ENCODE results near the gene PLEKHF1.

Gene PLEKHF1

DNA sequence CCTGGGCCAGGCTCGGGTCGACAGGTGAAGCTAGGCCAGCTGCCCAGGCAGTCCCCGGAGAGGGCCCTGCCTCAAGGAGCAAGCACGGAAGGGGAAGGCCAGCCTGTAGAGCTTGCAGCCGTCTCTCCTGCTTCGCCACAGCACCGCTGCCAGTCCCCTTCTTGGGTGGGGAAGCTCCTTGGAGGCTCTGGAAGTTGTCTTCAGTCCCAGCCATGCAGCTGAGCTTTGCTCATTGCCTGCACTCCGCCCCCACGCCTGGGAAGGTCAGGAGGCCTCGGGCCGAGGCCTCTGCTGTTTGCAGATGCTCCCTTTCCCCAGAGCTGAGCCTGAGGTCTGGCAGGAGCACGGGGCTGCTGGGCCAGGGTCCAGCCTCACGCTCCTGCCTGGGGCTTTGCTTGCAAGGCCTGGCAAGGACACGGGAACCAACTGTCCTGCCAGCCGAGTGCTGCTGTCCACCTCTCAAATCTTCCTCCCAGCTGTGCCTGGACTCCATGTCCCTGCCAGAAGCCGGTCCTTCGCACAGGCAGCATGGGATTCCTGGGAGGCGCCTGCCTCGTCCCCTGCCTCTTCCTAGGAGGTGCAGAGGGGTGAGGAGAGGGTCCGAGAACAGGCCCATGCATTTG is 13.3 kb downstream of the PLEKHF1 start:
- DNase-seq (ENCODE audit: low read depth in 3 of 3) = no peak

- no peak for DNase-seq (ENCODE audit: low read depth in 3 of 3)
Observed at GRCh38 chr19:29679598-29680210, 14.4 kb downstream of the PLEKHF1 start.

DNA sequence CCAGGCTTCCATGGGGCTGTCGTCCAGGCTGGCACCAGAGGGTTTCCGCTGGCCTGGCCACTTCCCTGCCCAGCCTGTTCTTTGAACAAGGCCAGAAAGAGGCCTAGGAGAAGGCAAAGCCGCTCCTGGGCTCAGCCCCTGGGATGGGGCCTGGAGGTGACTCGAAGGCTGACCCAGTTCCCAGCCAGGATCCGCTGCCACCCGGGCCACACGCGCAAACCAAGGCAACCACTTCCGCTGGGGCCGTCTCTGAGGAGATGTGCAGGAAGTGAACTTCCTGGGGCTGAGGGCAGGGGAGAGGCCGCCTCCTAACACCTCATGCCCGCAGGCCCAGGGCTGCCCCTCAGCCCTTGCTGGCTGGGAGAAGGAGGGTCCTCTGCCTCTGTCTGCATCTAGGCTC is 15.2 kb downstream of the PLEKHF1 start:
- DNase-seq (ENCODE audit: low read depth in 3 of 3) = peak; percentile 68 to 78 (median 71)

GRCh38 chr19:29680937-29681336 is 15.7 kb downstream of the PLEKHF1 start:
- no peak for DNase-seq (ENCODE audit: low read depth in 3 of 3)

DNA sequence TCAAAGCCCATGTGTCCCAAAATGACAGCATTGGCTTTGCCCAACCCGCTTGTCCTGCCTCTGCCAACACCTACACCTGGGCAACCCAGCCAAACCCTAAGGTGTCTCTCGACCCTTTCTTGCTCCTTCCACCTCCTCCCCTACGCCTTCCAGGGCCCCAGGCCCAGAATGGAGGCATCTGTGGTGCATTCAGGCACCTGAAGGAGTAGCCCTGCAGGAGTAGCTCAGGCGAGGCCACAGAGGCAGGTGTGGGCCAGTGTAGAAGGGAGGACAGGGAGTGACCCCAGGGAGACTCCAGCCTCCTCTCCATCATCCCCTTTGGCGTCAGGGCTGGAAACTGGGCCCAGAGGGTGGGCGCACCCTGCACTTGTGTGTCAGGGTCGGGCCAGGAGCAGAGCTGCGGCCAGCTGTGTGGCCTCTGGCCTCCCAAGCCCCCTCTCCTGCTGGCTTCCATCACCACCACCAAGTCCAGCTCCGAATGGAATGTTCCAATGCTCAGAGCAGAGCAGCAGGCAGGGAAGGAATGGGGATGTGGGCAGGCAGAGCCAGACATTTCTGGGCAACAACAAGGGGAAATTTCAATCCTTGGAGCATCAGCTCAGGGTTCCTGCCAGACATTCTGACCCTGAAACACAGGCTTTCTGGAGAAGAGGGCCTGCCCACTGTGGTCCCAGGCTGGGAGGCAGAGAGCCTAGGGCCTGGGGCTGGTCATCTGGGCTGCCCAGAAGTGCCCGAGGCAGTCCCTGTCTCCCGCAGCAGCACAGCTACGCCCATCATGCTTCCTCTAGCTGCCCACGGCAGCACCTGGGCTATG is 16.4 kb downstream of the PLEKHF1 start:
- no peak for DNase-seq (ENCODE audit: low read depth in 3 of 3)

DNA sequence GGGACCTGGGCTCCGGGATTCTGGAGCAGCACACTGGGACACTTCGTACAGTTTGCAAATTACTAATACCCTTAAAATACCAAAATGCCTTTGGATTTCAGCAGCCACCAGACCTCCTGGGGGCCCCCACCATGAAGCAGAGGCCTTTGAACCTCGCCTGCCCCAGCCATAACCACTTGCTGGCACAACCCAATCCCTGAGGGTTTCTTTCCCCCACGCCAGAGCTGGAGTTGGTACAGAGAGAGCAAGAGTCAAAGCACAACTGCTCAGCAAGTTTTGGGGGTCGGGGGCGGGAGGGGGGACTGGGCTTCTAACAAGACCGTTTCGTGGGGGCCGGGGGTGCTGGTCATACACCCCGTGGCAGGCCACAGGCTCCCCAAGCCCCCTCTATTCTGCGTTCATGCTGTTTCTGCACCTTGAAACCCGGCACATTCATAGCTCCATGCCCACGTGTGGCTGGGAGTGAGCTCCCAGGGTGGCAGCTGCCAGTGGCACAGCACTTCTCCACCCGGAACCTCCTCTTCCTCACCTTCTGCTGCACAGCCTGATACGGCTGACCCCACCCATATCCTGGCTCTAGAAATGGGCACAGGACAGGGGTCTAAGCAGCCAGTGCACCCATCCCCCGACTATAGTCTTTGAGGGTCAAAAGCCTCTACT is 17.1 kb downstream of the PLEKHF1 start:
- no peak for DNase-seq (ENCODE audit: low read depth in 3 of 3)

DNA sequence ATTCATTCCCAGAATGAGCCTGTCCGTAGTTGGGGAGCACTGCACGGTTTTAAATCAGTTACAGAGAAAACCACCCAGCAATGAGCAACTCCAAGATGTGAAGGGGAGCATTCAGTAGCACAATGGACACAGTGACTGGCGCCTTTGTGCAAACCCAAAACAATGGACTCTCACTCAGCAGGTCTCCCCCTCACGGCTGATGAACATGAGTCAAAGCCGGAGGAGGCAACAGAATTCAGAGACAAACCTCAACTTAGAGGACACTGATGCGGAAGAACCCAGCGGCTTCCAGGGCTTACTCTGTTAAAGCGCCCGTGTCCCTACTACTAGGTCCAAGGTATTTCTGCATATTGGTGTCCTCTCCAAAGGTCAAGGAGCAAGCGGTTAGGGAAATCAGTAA is 17.7 kb downstream of the PLEKHF1 start:
- no peak for DNase-seq (ENCODE audit: low read depth in 3 of 3)

- no peak for DNase-seq (ENCODE audit: low read depth in 3 of 3)
Observed at GRCh38 chr19:29685326-29685725, 20.1 kb downstream of the PLEKHF1 start.

GRCh38 chr19:29686285-29686805 is 21.1 kb downstream of the PLEKHF1 start:
- DNase-seq (ENCODE audit: low read depth in 3 of 3) = no peak

GRCh38 chr19:29687244-29687896 is 22.1 kb downstream of the PLEKHF1 start:
- peak in 2 of 3 donors; percentile 41 to 65 for DNase-seq (ENCODE audit: low read depth in 3 of 3)

- DNase-seq (ENCODE audit: low read depth in 3 of 3) = no peak
Observed at GRCh38 chr19:29687897-29688728, 22.9 kb downstream of the PLEKHF1 start.

DNA sequence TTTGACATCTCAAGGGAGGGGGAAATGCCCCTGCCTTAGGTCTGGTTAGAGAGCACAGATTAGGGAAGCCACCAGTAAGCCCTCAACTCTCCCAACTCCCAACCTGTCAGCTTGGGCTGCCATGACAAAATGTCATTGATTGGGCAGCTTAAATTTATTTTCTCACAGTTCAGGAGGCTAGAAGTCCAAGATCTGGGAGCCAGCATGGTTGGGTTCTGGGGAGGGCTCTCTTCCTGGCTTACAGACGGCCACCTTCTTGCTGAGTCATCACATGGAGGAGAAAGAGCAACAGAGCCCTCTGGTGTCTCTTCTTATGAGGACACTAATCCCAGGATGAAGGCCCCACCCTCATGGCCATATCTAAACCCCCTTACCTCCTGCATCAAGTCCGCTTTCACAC is 25.6 kb downstream of the PLEKHF1 start:
- peak in 1 of 3 donors; percentile 34 for DNase-seq (ENCODE audit: low read depth in 3 of 3)

DNA sequence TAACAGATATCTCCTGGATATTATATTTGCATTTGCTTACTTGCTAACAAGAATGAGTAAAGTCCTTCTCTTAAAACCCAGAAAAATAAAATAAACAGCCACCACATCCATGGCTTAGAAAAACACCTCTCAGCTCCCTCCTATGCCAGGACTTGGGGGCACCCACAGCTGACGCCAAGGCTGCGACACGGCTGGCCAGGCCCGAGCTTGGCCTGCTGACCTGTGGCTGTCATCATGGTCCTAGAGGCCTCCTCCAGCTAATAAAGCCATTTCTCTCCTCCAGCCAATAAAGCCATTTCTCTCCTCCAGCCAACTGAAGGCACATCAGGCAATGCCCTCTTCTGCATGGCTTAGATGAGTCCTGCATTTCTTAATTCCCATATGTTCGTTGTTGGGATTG is 28.9 kb downstream of the PLEKHF1 start:
- DNase-seq (ENCODE audit: low read depth in 3 of 3) = no peak

GRCh38 chr19:29694669-29695627 is 29.7 kb downstream of the PLEKHF1 start:
- DNase-seq (ENCODE audit: low read depth in 3 of 3) = peak; percentile 69 to 78 (median 70)

DNA sequence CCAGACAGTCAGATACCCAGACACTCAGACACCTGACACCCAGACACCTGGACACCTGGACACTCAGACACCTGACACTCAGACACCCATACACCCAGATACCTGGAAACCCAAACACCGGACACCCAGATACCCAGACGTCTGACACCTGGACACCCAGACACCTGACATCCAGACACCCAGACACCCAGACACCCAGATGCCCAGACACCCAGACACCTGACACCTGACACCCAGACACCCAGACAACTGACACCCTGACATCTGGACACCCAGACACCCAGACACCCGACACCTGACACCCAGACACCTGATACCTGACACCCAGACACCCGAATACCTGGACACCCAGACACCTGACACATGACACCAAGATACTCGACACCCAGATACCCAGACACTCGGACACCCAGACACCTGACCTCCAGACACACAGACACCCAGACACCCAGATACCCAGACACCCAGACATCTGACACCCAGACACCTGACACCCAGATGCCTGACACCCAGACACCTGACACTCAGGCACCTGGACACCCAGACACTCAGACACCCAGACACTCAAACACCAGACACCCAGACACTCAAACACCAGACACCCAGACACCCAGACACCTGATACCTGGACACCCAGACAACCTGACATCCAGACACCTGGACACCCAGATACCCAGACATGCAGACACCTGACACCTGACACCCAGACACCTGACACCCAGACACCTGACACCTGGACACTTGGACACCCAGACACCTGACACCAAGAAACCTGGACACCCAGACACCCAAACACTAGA is 30.7 kb downstream of the PLEKHF1 start:
- no peak for DNase-seq (ENCODE audit: low read depth in 3 of 3)

GRCh38 chr19:29696565-29696846 is 31.2 kb downstream of the PLEKHF1 start:
- DNase-seq (ENCODE audit: low read depth in 3 of 3) = no peak

GRCh38 chr19:29697523-29698261 is 32.4 kb downstream of the PLEKHF1 start:
- DNase-seq (ENCODE audit: low read depth in 3 of 3) = no peak

DNA sequence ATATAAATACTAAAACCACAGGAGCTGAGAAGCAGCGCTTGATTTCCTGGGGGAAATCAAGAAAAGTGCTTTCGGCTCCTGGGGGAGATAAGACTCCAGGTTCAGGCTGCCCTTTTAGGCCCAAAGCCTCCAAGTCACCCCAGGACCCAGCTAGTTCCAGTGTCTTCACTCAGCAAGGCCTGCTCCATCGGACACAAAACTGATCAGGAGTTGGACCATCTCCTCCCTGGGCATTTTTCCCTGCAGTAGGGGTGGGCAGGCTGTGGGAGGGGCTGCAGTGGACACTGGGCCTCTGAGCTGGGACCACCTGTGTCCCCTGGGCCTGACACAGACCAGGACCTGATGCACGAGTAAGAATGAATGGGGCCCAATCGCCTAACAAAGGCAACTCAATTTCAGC is 34.6 kb downstream of the PLEKHF1 start:
- no peak for DNase-seq (ENCODE audit: low read depth in 3 of 3)

Data from stimulated activated CD4-positive, alpha-beta T cell treated with anti-CD3 and anti-CD28 coated beads, TNF-alpha, amount 100 ng/mL, for 48 hours (primary cell).